HG03432 (cell line): Measurements from ENCODE around the gene ARVCF.

ENCODE experiments used
- ATAC-seq: cut with Tn5 transposase; IDR thresholded peaks from one replicate; pipeline ENCODE4 v1.9.1; 2021; ENCODE audit warnings: mild to moderate bottlenecking, moderate library complexity; ENCODE audit not compliant: unreplicated experiment

Gene ARVCF

GRCh38 chr22:20032407-20032991 is 15.9 kb upstream of the ARVCF start:
- no peak for ATAC-seq

GRCh38 chr22:20031732-20032406 is 15.2 kb upstream of the ARVCF start:
- ATAC-seq = no peak

GRCh38 chr22:20029550-20030225 is 13.1 kb upstream of the ARVCF start:
- no peak for ATAC-seq

GRCh38 chr22:20028855-20029549 is 12.4 kb upstream of the ARVCF start:
- no peak for ATAC-seq

GRCh38 chr22:20027966-20028854 is 11.6 kb upstream of the ARVCF start:
- no peak for ATAC-seq

- no peak for ATAC-seq
Observed at GRCh38 chr22:20026996-20027601, 10.5 kb upstream of the ARVCF start.

GRCh38 chr22:20026204-20026908 is 9.7 kb upstream of the ARVCF start:
- no peak for ATAC-seq

- ATAC-seq = no peak
Observed at GRCh38 chr22:20025401-20026203, 9.0 kb upstream of the ARVCF start.

- ATAC-seq = no peak
Observed at GRCh38 chr22:20024650-20025397, 8.2 kb upstream of the ARVCF start.

- ATAC-seq = no peak
Observed at GRCh38 chr22:20024225-20024624, 7.6 kb upstream of the ARVCF start.

GRCh38 chr22:20022978-20023613 is 6.5 kb upstream of the ARVCF start:
- ATAC-seq = no peak

- no peak for ATAC-seq
Observed at GRCh38 chr22:20022231-20022977, 5.8 kb upstream of the ARVCF start.

- ATAC-seq = no peak
Observed at GRCh38 chr22:20021196-20022181, 4.9 kb upstream of the ARVCF start.

- peak; percentile 82 for ATAC-seq
Observed at GRCh38 chr22:20020533-20021195, 4.0 kb upstream of the ARVCF start, which contains the start of gene TANGO2. Gene TANGO2 (plus strand): TSS chr22:20021110. CDS start chr22:20036799, 15,689 bp downstream.
